Cardiac muscle cell (in vitro differentiated cells and primary cell): Measurements from ENCODE around the gene C5AR2. TPM values are rescaled to one million over a fixed set of nuclear protein-coding genes. Genes with fewer than 3 reads are reported as not detected.
"Not testable (repeated sequence)": the region's sequence is repeated elsewhere in the genome, so short reads cannot be mapped to it uniquely, and the experiment has no call there.

Source experiments
- DNase-seq, 2 donors: peaks; one replicate each; pipeline versions ENCODE4 v3.0.0 to v3.0.0-alpha.2; 2010 to 2017; ENCODE audit warnings: low read depth in 1 of 2, low spot score in 1 of 2
- H3K27ac ChIP-seq: fragments of 200-600 bp; sonication (generic); 2 replicates; pipeline ENCODE4 v1.5.1; 2016
- H3K27me3 ChIP-seq: fragments of 200-600 bp; sonication (generic); 2 replicates; pipeline ENCODE4 v1.6.0; 2016; ENCODE audit warnings: control low read depth
- H3K36me3 ChIP-seq: fragments of 200-600 bp; sonication (generic); 2 replicates; pipeline ENCODE4 v1.5.1; 2016; ENCODE audit warnings: control low read depth
- H3K4me1 ChIP-seq: fragments of 200-600 bp; sonication (generic); 2 replicates; pipeline ENCODE4 v1.8.1; 2017; ENCODE audit warnings: low read depth, mild to moderate bottlenecking, mixed run types
- H3K4me3 ChIP-seq: fragments of 200-600 bp; sonication (generic); 2 replicates; pipeline ENCODE4 v1.5.1; 2016; ENCODE audit warnings: mild to moderate bottlenecking
- H3K9me3 ChIP-seq: fragments of 200-600 bp; sonication (generic); 2 replicates; pipeline ENCODE4 v1.5.1; 2017; ENCODE audit warnings: low read depth, mild to moderate bottlenecking, control low read depth
- CTCF ChIP-seq: IDR thresholded peaks from 2 replicates; pipeline ENCODE4 v1.5.1; 2012; ENCODE audit warnings: low read depth, mild to moderate bottlenecking, low read length
- polyA plus RNA-seq: library from polyadenylated mRNA; unstranded; fragments of >200 nt; fragmentation: Nextera tagmentation; extraction: Ambion mirVana; gene quantifications from 2 replicates; pipeline ENCODE4 v1.2.1, GENCODE V29; 2016
- total RNA-seq: library from RNA; depleted of rRNA; stranded (reverse); fragments of >200 nt; gene quantifications from 2 replicates; pipeline ENCODE4 v1.2.3, GENCODE V29; 2016

C5AR2 gene
- total and polyA plus RNA-seq, 2 experiments from 2014 or later = not detected

GRCh38 chr19:47340477-47341208, 8.7 kb downstream of the C5AR2 start:
- H3K36me3 ChIP-seq = no peaks in the 10 kb centered on the region
- H3K27ac ChIP-seq = no peak overlapping the region
- no peaks in the 10 kb centered on the region for H3K4me1 ChIP-seq
- H3K4me3 ChIP-seq = no peak overlapping the region
- DNase-seq = no peak
- TF ChIP-seq CTCF = no peak
- H3K27me3 ChIP-seq = no peaks in the 10 kb centered on the region
- H3K9me3 ChIP-seq = no peaks in the 10 kb centered on the region

GRCh38 chr19:47341734-47342133, 9.8 kb downstream of the C5AR2 start:
- Histone ChIP-seq H3K4me3 (no peak overlapping the region), H3K9me3 (no peaks in the 10 kb centered on the region), H3K4me1 (no peaks in the 10 kb centered on the region), H3K27me3 (no peaks in the 10 kb centered on the region), H3K27ac (no peak overlapping the region), H3K36me3 (no peaks in the 10 kb centered on the region)
- TF ChIP-seq CTCF = no peak
- no peak for DNase-seq

- H3K4me3 ChIP-seq = no peak overlapping the region
- no peak for DNase-seq
- no peak overlapping the region for H3K27ac ChIP-seq
- no peaks in the 10 kb centered on the region for H3K27me3 ChIP-seq
- no peaks in the 10 kb centered on the region for H3K9me3 ChIP-seq
- no peaks in the 10 kb centered on the region for H3K36me3 ChIP-seq
- no peak for TF ChIP-seq CTCF
- H3K4me1 ChIP-seq = no peaks in the 10 kb centered on the region
Observed at GRCh38 chr19:47343194-47343802, 11.3 kb downstream of the C5AR2 start.

GRCh38 chr19:47344425-47344824, 12.4 kb downstream of the C5AR2 start:
- no peaks in the 10 kb centered on the region for H3K9me3 ChIP-seq
- H3K27me3 ChIP-seq = no peaks in the 10 kb centered on the region
- H3K4me3 ChIP-seq = no peak overlapping the region
- no peaks in the 10 kb centered on the region for H3K36me3 ChIP-seq
- DNase-seq = no peak
- no peak overlapping the region for H3K27ac ChIP-seq
- no peak for TF ChIP-seq CTCF
- no peaks in the 10 kb centered on the region for H3K4me1 ChIP-seq

- H3K27me3 ChIP-seq, H3K4me3 ChIP-seq, H3K36me3 ChIP-seq, DNase-seq, H3K4me1 ChIP-seq, H3K9me3 ChIP-seq, H3K27ac ChIP-seq: not testable (repeated sequence)
Observed at GRCh38 chr19:47346024-47346423, 14.0 kb downstream of the C5AR2 start.
